ENCODE data around the gene RELT. TPM values are rescaled to one million over a fixed set of nuclear protein-coding genes. Genes with fewer than 3 reads are reported as not detected.

The RELT gene
- polyA plus RNA-seq, 12 donors: 2.0 to 9.7 (median 2.9) TPM; not detected in 1

DNA sequence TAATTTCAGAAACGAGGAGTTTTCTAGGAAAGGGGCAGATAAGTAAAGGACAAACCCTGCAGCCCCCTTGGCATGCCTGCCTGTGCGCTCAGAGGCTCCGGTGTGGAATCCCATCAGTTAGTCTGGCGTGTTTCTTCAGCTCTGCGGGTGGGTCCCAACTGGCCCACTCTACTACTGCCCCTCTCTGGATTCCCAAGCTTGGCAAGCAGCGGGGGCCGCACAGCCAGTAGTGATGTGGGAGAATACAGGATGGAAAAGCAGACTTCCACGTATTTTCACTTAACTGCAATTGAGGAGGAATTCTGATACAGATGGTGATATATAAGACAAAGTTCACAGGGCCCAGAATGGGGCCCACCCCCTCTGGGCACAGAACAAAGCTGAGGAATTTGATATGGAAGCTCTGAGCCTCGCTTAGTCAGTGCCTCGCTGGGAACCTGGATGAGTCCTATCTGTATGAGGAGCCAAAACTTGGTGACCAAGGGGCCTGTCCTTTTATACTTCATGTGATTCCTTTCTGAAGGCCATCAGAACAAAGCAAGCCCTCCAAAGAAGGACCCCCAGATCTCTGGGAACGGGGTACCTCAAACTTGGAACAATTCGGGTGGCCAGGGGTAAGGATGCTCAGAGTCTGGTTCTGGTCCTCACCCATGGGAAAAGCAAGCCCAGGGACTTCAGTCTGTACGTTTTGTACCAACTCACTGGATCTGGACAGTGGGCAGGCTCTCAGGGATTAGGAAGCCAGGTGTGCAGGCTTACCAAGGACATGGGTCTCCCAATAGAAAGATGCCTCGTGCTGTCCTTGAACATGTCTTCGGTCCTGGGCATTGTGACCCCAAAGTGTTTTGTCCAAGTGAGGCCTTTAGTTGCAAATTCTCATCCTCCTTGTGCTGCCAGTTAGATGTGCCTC, 26.0 kb downstream of the RELT start:
- no peak for DNase-seq

DNA sequence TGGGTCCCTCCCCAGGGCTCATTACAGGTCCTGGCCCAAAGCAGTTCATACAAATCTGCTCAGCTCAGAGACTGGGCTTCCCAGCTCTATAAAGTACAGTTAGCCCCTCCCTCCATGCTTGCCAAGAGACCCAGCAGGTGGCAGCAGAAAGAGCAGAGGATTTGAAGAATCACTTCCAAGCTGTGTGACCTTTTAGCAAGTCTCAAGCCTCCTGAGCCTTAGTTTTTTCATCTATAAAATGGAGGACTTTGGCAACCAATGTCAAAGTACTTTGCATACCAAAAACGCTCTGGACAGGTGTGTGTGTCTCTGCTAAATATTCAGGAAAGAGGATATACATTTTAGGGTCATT, 26.6 kb downstream of the RELT start:
- no peak for DNase-seq

DNA sequence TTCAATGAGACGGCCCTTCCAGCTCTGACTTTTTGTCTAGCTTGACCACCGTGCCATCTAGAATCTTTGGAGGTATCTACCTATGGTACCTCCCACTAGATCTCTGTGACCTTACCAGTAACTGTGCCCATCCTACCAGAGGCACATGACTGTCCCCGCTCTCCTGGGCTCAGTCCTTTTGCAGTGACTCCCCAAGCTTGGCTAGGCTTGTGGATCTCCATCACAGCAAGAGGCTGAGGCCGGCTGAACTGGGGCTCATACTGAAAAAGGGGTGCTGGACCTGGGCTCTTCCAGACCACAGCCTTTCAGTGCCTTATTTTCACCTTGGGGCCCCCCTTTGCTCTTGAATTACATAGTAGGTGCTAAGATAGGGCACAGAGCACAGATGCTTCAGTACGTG, 27.3 kb downstream of the RELT start:
- no peak for DNase-seq

DNA sequence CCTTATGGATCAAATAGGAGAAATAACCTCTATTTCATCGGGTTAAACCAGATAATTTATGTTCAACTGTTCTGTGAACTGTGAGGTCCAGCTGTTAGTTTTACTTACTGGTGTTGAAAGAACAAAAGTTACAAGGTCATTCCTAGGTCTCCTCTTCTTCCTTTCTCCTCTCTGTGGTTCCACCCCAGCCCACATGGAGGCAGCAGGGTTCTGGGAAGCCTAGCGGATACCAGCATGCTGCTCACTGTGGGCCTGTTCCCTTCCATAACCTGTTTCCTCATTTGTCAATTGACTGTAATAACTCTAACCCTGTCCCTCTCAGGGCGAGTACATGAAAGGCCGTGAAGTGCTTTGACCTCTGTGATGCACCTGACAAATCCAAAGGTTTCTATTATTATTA, 27.8 kb downstream of the RELT start:
- no peak for DNase-seq

DNA sequence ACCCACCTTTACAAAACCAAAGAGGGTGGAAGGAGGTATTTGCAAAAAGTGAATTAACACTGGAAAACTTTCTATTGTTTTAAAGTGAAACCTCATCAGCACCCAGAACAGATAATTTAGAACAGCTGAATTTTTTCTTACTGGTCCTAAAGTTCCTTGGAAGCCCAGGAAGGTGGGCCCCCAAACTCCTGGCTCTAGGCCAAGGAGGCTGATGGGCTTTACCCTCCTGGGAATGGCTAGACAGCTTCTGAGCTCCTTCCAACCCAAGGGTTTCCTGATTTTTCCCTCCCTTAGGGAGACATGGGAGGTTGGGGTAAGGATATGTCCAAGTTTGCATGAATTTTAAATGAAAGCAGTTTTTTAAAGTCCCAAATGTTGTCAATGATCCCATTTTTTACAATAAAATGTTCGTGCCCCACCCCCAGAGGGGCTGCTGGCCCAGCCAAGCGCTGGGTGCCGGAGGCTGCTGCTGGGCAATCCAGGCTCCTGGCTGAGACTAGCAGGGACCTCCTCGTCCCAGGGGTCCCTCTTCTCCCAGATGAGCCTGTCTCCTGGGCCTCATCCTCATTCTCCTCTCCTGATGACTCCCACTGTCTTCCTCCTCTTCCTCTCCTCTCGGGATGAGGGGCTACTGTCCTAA, 28.4 kb downstream of the RELT start:
- no peak for DNase-seq

DNA sequence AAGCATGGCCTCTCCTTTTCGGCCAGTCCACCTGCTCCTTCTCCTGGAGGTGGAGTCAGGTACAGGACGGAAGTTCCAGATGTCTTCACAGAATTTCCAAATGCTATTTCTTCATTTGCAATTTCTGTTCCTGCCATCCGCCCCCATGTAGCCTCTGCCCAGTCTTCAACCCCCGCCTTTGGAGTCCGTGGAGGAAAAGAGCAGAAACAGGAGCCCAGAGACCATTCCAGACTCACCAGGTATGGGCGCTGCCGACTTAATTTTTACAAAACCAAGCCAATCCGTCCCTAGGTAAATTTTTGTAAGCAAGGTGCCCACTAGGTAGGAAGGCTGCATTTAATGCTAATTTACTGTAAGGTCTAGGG, 28.9 kb downstream of the RELT start:
- no peak for DNase-seq

DNA sequence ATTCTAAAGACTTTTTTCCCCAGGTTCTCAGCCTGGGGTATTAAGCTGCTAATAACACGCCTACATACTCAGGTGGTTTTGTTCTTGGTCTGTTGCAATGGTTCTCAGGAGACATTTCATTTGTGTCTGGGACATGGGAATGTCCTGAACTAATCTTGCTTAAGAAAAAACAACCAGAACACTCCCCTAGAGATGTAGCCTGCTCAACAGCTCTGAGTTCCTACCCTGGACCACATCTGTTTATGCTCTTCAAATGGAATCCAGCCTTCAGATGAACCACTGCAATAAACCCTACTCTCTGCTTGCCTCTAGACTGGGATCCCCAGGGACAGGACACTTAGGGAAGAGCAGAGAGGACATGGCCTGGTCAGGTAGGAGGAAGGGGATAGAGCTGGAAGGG, 29.9 kb downstream of the RELT start:
- no peak for DNase-seq

DNA sequence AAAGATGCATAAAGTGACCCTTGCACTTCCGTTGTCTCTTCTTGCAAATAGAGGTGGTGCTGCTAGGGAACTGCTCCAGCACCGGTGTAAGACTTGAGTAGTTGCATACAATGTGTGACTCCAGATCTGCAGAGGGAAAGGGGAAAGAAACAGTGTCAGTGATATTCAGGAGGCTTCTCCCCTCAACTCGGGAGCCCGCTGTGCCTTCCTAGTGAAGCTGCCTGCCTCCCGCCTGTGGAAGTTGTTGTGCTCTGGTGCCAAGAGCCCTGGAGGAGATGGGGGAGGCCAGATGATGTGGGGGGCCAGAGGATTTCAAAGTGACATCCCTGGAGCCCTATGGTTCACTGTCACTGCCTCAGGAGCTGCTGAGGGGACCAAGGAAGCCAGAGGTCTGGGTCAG, 30.4 kb downstream of the RELT start:
- no peak for DNase-seq

DNA sequence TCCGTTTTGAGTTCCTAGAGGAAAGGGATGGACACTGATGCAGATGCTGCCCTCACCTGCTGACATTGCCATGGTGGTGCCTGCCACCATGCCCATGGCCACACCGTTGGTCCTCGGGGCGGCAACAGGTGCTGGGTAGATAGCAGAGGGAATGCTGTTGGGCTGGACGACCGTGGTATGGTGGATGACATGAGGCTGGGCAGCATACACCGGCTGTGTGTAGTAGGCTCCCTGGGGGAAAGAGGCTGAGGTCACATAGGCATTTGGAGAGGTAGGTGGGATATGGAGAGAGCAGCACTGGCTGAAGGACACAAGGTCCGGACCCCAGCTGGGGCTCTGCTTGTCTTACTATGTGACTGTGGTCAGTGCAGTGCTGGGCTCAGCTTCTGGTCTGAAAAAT, 33.2 kb downstream of the RELT start:
- DNase-seq: no peak

DNA sequence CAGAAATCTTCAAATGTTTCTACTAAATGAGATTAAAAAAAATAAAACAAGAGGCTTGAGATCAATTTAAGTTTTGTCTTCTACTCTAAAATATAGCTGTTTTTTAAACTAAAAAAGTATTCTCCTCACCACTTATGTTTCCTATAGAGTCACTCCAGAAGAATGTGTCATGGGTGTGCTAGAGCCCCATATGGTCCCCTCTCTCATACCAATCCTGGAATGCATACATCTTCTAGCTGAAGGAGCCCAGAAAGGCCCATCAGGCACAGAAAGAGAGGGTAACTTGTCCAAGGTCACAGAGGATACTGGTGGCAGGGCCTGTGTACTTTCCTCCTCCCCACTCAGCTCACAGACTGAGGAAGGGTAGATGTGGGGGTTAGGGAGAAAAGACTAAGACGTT, 34.4 kb downstream of the RELT start:
- no peak for DNase-seq

DNA sequence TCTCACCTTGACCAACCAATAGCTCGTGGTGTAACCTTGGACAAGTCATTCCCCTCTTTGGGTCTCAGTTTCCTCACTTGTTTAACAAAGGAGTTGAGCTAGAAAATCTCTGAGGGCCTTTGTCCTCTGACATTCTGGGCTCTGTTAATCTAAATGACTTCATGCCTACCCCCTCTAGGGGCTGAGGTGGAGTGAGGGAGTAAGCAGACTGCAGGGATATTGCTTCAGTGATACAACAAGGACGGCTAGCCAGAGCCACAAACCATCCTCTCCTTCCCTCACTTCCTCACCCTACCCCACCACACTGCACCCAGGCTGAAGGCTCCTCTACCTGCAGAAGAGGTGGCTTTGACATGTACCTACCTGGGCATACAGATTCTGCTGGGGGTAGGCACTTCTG, 34.8 kb downstream of the RELT start:
- DNase-seq: no peak

DNA sequence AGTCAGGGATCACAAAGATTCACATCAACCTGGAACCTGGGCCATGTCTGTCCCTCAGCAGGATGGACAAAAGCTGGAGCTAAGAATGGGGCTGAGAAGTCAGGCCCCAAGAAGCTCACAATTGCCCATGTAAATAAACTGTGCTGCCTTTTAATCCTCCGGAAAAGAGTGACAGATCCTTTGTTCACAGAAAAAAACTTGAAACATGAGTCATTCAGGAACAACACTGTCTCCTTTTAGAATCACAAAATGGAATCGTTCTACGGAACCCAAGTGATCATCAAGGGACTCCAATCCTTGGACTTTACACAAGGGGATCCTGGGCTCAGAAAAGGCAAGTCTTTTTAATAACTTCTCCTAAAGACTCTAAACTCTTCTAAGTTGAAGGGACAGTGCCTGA, 36.1 kb downstream of the RELT start:
- no peak for DNase-seq

DNA sequence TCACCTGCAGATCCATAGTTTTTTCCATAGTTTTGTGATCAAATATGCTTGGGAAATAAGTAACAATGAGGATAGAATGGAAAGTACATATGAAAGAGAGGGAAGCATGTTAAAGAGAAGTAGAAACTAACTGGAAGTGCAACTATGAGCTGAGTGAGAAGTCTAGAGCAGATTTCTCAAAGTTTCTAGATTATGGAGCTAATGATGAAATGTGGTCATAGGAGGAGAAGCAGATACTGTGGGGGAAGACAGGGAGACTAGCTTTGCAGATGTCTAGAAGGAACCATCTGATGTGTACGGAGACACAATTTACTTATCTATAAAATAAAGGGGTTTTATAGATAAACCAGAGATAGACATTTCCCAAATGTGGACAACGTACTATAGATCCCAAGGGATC, 37.1 kb downstream of the RELT start:
- DNase-seq: no peak

DNA sequence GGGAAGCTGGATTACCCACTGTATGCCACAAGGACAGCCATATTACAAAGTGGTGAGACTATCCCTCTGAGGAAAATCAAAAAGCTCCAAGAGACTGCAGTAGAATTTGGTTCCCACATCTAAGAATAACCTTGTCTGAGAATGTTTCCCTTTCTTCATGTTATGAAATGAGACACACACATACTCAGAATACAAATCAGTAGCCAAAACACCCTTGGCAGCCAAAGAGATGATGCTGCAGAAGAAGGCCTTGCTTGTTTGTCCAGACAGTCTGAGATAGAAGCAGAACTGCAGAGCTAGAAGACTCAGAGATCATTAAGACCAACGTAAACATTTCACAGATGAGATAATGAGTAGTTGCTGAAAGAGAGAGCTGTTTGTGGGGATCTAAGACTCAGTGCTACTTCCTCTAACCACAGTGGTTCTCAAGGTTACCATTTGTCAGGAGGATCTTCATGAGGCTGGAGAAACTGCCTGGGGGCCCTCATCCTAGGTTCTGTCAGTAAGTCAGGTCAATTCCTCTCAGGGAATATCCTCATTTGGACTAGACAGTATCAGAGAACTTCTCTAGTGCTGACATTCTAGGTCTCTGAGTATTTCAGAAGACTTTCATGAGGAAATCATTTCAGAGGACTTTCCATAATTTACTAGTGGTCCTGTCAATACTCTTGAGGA, 38.9 kb downstream of the RELT start:
- DNase-seq: no peak

DNA sequence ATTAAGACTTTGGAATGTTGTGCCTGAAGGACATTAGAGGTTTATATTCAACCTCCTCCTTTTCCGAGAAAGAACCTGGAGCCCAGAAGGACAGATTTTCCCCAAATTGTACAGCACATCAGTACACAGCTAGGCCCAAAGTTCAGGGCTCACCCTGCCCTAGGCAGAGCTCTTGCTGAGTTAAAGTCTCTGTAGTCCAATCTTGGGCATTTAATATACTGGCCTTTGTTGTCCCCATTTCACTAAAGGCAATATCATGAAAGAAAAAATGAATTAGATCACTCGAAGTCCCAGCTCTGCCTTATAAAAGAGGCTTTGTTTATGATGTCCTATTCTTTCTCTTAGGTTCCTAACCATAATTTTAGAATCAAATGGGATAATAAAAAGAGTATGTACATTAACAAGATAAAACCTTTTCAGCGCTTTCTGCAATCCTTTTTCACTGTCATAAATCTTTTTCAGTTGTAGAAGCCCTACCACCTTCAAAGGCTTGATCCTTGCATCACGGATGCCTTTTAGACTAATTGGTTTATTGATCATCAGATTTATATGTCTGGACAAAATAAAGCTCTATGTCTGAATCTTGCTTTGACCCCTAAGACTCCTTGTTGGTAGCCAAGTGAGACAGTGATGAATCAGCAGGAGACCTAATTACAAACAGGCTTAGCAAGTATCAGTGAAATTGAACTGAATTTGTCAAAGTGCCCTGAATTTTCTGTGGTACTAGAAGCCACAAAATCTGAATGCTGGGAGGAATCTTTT, 39.8 kb downstream of the RELT start:
- no peak for DNase-seq

DNA sequence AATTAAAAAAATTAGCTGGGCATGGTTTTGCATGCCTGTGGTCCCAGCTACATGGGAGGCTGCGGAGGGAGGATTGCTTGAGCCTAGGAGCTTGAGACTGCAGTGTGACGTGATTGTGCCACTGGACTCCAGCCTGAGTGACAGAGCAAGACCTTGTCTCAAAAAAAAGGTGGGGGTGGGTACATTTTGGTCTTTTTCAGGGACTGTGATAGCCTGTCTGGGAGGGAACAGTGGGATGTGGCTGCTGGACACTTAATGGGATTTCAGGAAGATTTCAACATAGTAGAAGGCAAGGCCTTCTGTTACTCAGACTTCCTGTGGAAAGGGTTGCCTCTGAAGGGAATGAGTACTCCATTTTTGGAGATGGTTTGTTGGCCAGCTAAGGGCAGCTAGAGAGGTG, 40.6 kb downstream of the RELT start:
- no peak for DNase-seq

DNA sequence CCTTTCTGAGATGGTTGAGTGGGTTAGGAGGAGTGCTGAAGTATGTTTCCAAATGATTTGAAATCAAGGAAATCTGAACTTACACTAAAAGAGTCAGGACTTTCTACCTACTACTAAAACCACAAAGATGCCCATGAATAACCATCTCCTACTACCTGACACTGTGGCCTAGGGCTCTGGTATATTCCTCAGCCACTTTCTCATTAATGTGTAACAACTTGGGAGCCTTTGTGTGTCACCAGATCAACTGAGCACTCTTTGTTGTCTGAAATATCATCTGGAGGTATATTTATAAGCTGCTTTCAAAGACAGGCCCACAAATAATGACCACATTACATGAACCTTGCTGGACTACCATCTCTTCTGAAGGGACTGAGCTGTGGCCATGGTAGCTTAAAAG, 43.9 kb downstream of the RELT start:
- DNase-seq: no peak

DNA sequence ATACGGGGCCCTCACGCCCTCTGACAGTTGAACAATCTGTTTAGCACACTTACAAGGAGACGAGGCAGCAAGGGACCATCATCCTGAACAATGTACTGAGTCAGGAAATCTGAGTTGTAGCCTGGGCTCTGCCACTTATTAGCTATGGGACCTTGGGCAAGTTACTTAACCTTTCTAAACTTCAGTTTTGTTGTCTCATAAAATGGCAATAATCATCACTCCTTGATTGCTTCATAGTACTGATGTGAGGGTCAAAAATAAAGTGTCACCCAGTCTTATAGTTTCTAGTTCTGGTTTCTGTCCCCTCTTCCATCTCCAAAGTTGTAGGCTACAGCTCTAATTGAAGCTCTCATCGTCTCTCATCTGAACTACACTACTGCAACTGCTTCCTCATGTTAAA, 46.7 kb downstream of the RELT start:
- DNase-seq: no peak

DNA sequence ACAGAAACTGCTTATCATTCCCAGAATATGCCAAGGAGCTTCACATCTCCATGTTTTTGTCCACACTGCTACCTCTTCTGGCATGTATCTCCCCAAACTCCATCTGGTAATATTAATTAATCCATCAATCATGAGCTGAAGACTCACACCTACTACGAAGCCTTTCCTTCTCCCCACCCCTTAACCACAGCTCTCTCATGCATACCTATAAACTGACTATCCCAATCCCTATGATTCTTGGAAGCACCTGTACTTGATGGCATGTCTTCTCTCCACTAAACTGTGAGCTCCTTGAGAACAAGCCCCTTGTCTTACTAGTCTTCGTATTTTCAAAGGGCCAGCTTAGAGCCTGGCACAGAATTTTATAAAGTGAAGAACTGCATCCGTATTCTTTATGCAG, 47.3 kb downstream of the RELT start:
- DNase-seq: no peak

DNA sequence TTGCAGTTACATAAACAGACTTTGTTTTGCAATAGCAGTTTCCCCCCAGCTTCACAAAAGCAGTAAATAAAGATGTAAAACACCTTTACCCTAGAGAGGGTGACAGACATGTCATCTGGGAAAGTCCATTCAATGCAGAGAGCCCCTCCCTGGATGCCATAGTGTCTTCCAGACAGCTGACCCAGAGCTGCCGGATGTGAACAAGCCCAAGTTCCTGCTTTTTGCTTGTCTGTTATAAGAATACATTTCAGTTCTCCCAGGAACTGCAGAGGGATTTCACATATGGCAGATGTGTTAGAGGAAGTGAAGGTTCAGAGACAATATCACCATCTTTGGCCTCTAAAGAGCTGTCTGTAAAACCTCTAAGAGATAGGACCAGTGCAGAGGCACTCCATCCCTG, 48.9 kb downstream of the RELT start:
- no peak for DNase-seq

DNA sequence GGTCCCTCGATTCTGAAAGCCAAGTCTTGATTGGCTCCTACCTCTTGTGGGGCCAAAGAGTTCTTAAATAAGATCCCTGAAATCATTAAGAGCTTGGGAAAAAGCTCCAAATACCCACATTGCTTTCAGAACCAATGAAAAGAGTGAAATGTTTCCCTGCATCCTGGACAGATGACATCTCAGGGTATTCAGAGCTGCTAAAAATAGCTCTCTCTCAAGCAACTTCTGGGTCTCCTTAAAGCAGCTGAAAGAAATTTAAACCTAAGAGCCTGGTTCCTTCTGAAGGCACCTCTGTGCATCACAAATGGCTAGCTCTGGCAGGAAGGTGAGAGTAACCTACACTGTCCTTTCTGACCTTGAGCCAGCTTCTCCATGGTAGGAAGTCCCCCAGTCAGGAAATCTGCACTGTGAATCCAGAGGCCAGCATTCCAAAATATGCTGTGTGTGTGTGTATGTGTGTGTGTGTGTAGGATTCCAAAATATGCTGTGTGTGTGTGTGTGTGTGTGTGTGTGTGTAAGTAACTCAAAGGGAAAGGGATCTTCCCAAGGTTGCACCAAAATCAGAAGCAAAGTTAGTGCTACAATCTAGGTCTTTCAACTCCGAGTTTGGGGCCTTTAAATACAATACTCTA, 50.1 kb downstream of the RELT start:
- peak; percentile 27 for DNase-seq

DNA sequence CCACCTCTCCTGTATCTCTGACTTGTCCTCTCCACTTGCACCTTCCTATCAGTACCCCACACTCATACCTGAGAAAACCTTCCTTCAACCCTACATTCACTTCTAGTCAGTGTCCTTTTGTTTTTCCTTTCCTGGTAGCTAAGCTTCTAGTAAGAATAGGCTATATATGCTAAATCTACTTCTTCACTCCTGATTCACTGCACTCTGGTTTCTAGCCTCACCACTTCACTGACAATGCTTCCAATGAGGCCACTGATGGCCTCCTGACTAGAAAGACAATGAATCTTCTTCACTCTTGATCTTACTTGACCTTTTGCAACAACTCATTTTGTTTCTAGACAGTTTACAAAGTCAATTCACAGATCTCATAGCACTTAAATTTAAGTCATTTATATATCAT, 52.0 kb downstream of the RELT start:
- DNase-seq: no peak

Measured in muscle of arm (tissue), 12 donors.